Activated CD4-positive, alpha-beta T cell treated with anti-CD3 and anti-CD28 coated beads for 24 hours (primary cell): ENCODE results near the gene MZT2B.
"Not testable (repeated sequence)": the region's sequence is repeated elsewhere in the genome, so short reads cannot be mapped to it uniquely, and the experiment has no call there.

ENCODE experiments used
- DNase-seq, 2 donors: peaks; one replicate each; pipeline ENCODE4 v3.0.0-alpha.2; 2020; ENCODE audit warnings: low read depth in 2 of 2

MZT2B gene

GRCh38 chr2:130181880-130182682 is at the start of gene MZT2B:
TSS of gene MZT2B (plus strand) at chr2:130182262. CDS start at chr2:130182283, 21 bp downstream.
- peak; percentile 81 to 85 for DNase-seq

GRCh38 chr2:130135692-130136541 is 46.1 kb upstream of the MZT2B start:
- DNase-seq: no peak

- DNase-seq: not testable (repeated sequence)
These were observed 45.5 kb upstream of the MZT2B start for GRCh38 chr2:130136546-130136945.

GRCh38 chr2:130137118-130137517 is 44.9 kb upstream of the MZT2B start:
- DNase-seq: not testable (repeated sequence)

- DNase-seq: not testable (repeated sequence)
These were observed 43.7 kb upstream of the MZT2B start for GRCh38 chr2:130138326-130138725.

GRCh38 chr2:130138841-130139251 is 43.2 kb upstream of the MZT2B start:
- not testable (repeated sequence) for DNase-seq

GRCh38 chr2:130139331-130140280 is 42.5 kb upstream of the MZT2B start:
- DNase-seq: not testable (repeated sequence)

GRCh38 chr2:130140516-130140915 is 41.5 kb upstream of the MZT2B start:
- not testable (repeated sequence) for DNase-seq

- DNase-seq: not testable (repeated sequence)
These were observed 41.1 kb upstream of the MZT2B start for GRCh38 chr2:130141002-130141401.

GRCh38 chr2:130141645-130142370 is 40.3 kb upstream of the MZT2B start:
- DNase-seq: not testable (repeated sequence)

GRCh38 chr2:130142396-130143265 is 39.4 kb upstream of the MZT2B start:
- not testable (repeated sequence) for DNase-seq

GRCh38 chr2:130143266-130144039 is 38.6 kb upstream of the MZT2B start:
- not testable (repeated sequence) for DNase-seq

GRCh38 chr2:130145006-130145414 is 37.1 kb upstream of the MZT2B start, which contains the start of gene CCDC74B:
TSS of gene CCDC74B (minus strand) at chr2:130145112. CDS start at chr2:130144996, 116 bp downstream.
- peak; percentile 29 to 45 for DNase-seq

- DNase-seq: not testable (repeated sequence)
These were observed 33.5 kb upstream of the MZT2B start for GRCh38 chr2:130148515-130148914.

GRCh38 chr2:130150181-130151144 is 31.6 kb upstream of the MZT2B start:
- DNase-seq: no peak

GRCh38 chr2:130151145-130151512 is 30.9 kb upstream of the MZT2B start:
- not testable (repeated sequence) for DNase-seq

GRCh38 chr2:130152136-130152815 is 29.8 kb upstream of the MZT2B start:
- DNase-seq: not testable (repeated sequence)
